Body of pancreas (tissue), 4 donors: Measurements from ENCODE around the gene GIGYF2. TPM values are rescaled to one million over a fixed set of nuclear protein-coding genes. Genes with fewer than 3 reads are reported as not detected.

Source experiments
- ATAC-seq: fragments of 150-250 bp; one replicate; pipeline ENCODE4 v1.9.1; 2016
- DNase-seq, 4 donors: peaks; one replicate each; pipeline ENCODE4 v3.0.0-alpha.2; 2019
- H3K27ac ChIP-seq, 4 donors: fragments of 200-600 bp; sonication (generic); 1 replicate in 3 of 4; 2 replicates in 1 of 4; pipeline versions ENCODE4 v1.5.1 to v1.6.1; 2016 to 2019; ENCODE audit warnings: mild to moderate bottlenecking in 1 of 4, mixed read lengths in 1 of 4, moderate library complexity in 1 of 4
- H3K27me3 ChIP-seq, 2 donors: fragments of 200-600 bp; sonication (generic); one replicate each; pipeline ENCODE4 v1.6.0; 2016; ENCODE audit warnings: mild to moderate bottlenecking in 1 of 2
- H3K36me3 ChIP-seq, 2 donors: fragments of 200-600 bp; sonication (generic); replicated peaks in 1 of 2; 2 replicates each; pipeline ENCODE4 v1.5.1; 2016; ENCODE audit warnings: low read depth in 2 of 2; ENCODE audit not compliant: insufficient read depth in 1 of 2
- H3K4me1 ChIP-seq: fragments of 200-600 bp; sonication (generic); one replicate; pipeline ENCODE4 v1.6.0; 2016
- H3K4me3 ChIP-seq, 2 donors: fragments of 200-600 bp; sonication (generic); 1 replicate in 1 of 2; 2 replicates in 1 of 2; pipeline ENCODE4 v1.5.1; 2016 to 2019
- H3K9me3 ChIP-seq, 3 donors: fragments of 200-600 bp; sonication (generic); 1 replicate in 2 of 3; 2 replicates in 1 of 3; pipeline ENCODE4 v1.5.1; 2016
- CTCF ChIP-seq, 7 experiments: fragments of 450-650 bp in 4 of 7; fragments of 200-600 bp in 3 of 7; sonication (generic) in 3 of 7; IDR thresholded peaks; one replicate each; pipeline ENCODE4 v1.5.1; 2016 to 2019; ENCODE audit warnings: antibody characterized with exemption in 7 of 7
- POLR2A ChIP-seq, 3 donors: fragments of 450-650 bp; IDR thresholded peaks; one replicate each; pipeline ENCODE4 v1.6.1; 2016; ENCODE audit warnings: antibody characterized with exemption in 3 of 3, mild to moderate bottlenecking in 2 of 3
- WGBS, 2 donors: methylation state at CpG; one replicate each; pipeline ENCODE4 v1.1.5; 2017; 5-methylcytosine and 5-hydroxymethylcytosine counted together
- intact Hi-C: fragments of 100-400 bp; cut with DNase I; formaldehyde crosslinking; loops from one replicate; pipeline ENCODE4 v1.15.1; 2023
- total RNA-seq, 2 donors: library from RNA; depleted of rRNA; stranded (reverse); fragments of >200 nt; gene quantifications; one replicate each; pipeline ENCODE4 v1.1.0, GENCODE V29; 2016

Gene GIGYF2
- total RNA-seq, 2 donors from 2014 or later: 66.2 to 107 TPM

GRCh38 chr2:232817756-232818155, 120.6 kb downstream of the GIGYF2 start:
- no peaks in the 10 kb centered on the region for H3K27me3 ChIP-seq
- 79 to 87% methylated on average over 3 of the region's 3 CpGs for WGBS, 2 donors
- TF ChIP-seq CTCF (IDR thresholded peaks at IDR 0.05) (no peak), POLR2A (IDR thresholded peaks at IDR 0.05) (no peak)
- intact Hi-C loops: no loop called here
- ATAC-seq (no peak), DNase-seq (no peak)
- no peak overlapping the region for H3K27ac ChIP-seq
- H3K9me3 ChIP-seq: no peaks in the 10 kb centered on the region
- peaks cover 0 to 41% of the 10 kb centered on the region in 2 donors for H3K36me3 ChIP-seq
- H3K4me1 ChIP-seq: no peaks in the 10 kb centered on the region
- H3K4me3 ChIP-seq: no peak overlapping the region

DNA sequence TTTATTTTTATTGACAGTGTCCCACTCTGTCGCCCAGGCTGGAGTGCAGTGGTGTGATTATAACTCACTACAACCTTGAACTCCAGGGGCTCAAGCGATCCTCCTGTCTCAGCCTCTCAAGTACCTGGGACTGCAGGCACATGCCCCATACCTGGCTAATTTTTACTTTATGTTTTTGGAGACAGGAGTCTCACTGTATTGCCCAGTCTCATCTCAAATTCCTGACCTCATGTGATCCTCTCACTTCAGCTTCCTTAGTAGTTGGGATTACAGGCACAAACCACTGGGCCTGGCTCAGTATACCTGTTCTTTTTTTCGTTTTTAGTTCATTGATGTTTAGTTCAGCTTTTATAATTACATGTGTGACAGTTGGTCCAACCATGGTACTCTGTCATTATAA, 132.9 kb downstream of the GIGYF2 start:
- intact Hi-C loops: no loop called here
- peaks cover 9 to 17% of the 10 kb centered on the region in 2 donors for H3K36me3 ChIP-seq
- 73 to 85% methylated on average over 3 of the region's 3 CpGs for WGBS, 2 donors

GRCh38 chr2:232831496-232831895, 134.4 kb downstream of the GIGYF2 start:
- H3K9me3 ChIP-seq: no peaks in the 10 kb centered on the region
- no peaks in the 10 kb centered on the region for H3K27me3 ChIP-seq
- intact Hi-C loops: no loop called here
- peaks cover 9 to 17% of the 10 kb centered on the region in 2 donors for H3K36me3 ChIP-seq
- DNase-seq: no peak
- TF ChIP-seq CTCF (IDR thresholded peaks at IDR 0.05) (no peak), POLR2A (IDR thresholded peaks at IDR 0.05) (no peak)
- no peak overlapping the region for H3K27ac ChIP-seq
- H3K4me1 ChIP-seq: no peaks in the 10 kb centered on the region
- no peak for ATAC-seq
- no peak overlapping the region for H3K4me3 ChIP-seq
- 93% methylated on average over 3 of the region's 3 CpGs for WGBS, 2 donors

More for the DNA sequence above, 132.9 kb downstream of the GIGYF2 start:
- Histone ChIP-seq H3K27me3 (no peaks in the 10 kb centered on the region), H3K9me3 (no peaks in the 10 kb centered on the region), H3K27ac (no peak overlapping the region), H3K4me1 (no peaks in the 10 kb centered on the region), H3K4me3 (no peak overlapping the region)
- DNase-seq (no peak), ATAC-seq (no peak)
- TF ChIP-seq CTCF (IDR thresholded peaks at IDR 0.05) (no peak), POLR2A (IDR thresholded peaks at IDR 0.05) (no peak)

DNA sequence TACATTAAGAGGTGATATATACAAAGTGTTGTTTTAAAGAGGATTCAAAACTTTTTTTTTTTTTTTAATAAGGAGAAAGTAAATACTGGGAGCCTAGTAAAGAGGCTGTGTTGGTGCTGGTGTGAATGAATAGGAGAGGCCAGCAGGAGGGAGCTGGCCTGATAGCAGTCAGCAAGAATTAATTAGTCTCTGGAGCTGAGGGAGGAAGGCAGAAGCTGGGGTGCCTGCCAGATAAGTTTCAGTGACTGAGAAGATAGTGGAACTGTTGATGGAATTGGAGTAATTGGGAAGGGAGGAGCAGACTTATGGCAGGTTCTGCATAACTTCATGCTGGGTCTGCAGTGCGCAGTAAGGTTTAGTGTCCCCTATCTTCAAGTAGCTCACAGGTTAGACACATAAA, 136.7 kb downstream of the GIGYF2 start:
- WGBS, 2 donors: 86 to 100% methylated on average over 1 of the region's 1 CpG
- no peak overlapping the region for H3K4me3 ChIP-seq
- intact Hi-C loops: no loop called here
- DNase-seq (no peak), ATAC-seq (no peak)
- TF ChIP-seq POLR2A (IDR thresholded peaks at IDR 0.05) (no peak), CTCF (IDR thresholded peaks at IDR 0.05) (no peak)
- no peaks in the 10 kb centered on the region for H3K9me3 ChIP-seq
- H3K27ac ChIP-seq: no peak overlapping the region
- peaks cover 9 to 20% of the 10 kb centered on the region in 2 donors for H3K36me3 ChIP-seq
- peaks cover 13% of the 10 kb centered on the region for H3K4me1 ChIP-seq
- no peaks in the 10 kb centered on the region for H3K27me3 ChIP-seq

- H3K4me3 ChIP-seq: no peak overlapping the region
- ATAC-seq (no peak), DNase-seq (no peak)
- no peak overlapping the region for H3K27ac ChIP-seq
- intact Hi-C loops: no loop called here
- peaks cover 23% of the 10 kb centered on the region for H3K4me1 ChIP-seq
- no peaks in the 10 kb centered on the region for H3K9me3 ChIP-seq
- peaks cover 9 to 23% of the 10 kb centered on the region in 2 donors for H3K36me3 ChIP-seq
- no peak for TF ChIP-seq POLR2A (IDR thresholded peaks at IDR 0.05)
- TF ChIP-seq CTCF (IDR thresholded peaks at IDR 0.05): no peak
- no peaks in the 10 kb centered on the region for H3K27me3 ChIP-seq
- 56 to 62% methylated on average over 14 of the region's 14 CpGs for WGBS, 2 donors
Observed at GRCh38 chr2:232835687-232836208, 138.6 kb downstream of the GIGYF2 start.
